Medulla oblongata (tissue), 1 donor: ENCODE measurements around the gene CDC14A.

ENCODE experiments used
- DNase-seq: peaks from one replicate; pipeline ENCODE4 v3.0.0-alpha.2; 2015; ENCODE audit errors: extremely low spot score

The CDC14A gene

DNA sequence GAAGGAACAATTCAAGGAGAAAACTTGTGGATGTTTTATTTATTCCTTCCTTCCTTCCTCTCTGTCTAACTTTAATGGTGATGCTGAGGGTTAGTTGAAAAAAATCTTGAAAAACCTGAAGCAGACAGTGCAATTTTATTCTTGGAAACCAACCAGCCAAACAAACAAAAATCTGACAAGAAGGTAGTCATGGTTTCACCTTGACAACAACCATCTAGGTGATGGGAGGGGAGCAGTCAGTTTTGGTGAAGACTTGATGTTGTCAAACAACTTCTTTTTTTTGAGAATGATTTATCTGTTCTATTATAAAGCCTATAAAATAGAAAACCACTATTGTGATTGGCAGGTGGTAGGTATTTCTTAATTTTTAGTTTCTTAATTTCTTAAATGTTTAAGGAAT lies 93.3 kb downstream of the CDC14A start:
- DNase-seq = no peak

DNA sequence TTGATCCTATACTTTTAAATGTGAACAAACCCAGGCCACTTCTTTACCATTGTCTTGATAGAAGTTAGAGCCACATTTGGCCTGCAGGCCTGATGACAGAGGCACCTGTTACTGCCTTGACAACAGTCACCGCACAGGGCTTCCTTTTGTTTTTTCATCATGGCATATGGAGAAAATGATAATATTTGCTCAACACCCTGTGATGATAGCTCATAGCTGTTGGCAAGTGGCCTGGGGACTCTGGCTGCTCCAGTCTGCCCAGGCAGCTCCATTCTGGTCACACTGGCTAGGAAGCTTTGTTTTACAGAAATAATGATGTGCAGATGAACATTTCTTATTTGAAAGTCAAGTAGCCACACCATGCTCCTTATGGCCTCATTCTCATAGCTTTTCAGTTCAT lies 96.1 kb downstream of the CDC14A start:
- DNase-seq = no peak

DNA sequence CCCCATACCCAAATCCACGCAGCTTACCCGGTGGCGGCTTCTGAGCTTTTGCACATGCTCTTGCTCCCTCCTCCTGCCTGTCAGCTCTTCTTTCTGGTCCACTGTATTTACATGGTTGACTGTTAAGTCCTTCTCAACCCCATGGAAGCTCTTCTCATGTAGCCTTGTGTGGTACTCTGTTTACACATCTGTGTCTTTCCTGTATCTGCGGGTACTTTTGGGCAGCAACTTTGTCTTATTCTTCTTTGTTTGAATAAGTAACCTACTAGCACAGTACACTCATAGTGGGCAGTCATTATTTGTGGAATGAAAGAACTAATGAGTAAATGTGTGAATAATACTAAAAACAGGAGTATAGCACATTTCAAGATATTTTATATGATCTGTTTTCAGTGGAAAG lies 97.2 kb downstream of the CDC14A start:
- no peak for DNase-seq

DNA sequence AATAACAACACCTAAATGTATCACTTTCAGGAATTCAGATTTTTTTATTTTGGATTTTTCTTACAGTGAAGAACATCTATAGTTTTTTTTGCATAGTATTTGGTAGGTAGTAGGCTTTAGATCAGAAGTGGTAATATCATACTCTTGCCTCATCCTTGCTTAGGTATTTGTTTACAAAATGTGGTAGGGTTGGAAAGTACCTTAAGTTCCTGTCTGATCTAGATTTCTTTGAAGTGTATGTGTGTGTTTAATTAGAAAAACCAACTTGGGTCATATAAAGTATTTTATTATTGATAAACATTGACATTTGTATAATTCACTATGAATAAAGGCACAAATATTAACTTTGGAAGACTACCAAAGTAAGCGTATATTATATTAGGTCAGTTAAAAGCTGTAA lies 100.3 kb downstream of the CDC14A start:
- DNase-seq = no peak

DNA sequence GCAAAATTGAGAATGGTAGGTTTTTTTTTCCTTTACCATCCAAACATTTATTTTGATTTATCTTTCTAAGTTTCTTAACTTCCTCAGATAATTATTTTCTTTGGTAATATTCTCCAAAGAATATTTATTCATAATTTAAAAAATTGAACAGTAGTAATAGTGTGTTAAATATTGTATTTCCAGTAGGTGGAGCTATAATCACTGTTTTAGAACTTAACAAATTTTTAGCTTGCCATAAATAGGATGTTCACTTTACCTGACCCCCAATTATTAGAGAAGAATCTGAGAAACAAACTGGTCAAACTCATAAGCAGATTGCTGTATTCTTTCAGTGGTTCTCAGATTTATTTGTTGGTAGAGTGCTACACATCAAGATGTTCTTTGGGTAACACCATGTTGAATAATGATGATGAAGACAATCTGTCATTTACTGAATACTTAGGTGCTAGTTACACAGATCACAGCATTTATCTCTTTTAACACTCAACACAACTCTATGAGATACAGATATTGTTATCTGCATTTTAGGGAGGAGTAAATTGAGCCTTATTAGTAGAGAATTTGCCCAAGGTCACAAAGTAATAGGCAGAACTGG lies 103.3 kb downstream of the CDC14A start:
- DNase-seq = no peak

DNA sequence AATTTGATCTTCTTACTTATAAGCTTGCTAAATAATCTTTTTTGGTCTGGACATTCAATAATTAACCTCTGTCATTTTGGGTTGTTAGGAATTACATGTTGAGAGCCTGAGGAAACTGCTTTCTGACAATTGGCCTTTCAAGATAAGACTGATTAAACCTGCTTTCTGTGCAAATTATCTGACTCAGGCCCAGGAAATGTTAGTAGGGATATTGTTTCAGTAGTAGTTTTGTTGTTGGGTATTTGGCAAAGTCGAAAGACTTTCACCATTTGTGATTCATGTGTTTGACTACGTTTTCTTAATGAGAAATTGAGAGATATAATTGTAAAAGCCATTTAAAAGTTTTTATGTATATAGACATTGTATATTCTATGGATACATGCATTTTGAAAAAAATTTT lies 104.6 kb downstream of the CDC14A start:
- no peak for DNase-seq

DNA sequence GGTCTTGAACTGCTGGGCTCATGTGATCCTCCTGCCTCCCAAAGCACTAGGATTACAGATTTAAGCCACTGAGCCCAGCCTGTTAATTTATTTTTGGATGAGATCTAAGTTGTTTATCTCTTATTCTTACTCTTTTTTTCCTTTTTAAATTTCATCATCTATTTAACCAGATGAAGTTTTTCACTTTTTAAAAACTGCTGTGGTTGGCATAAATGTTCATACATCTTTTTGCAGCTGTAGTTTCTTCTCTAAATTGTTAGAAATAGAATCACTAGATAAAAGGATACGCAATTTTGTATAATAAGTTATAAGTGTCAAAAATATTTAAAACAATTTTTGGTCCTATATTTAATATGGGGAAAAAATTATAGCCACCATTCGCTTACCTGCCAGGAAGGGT lies 105.4 kb downstream of the CDC14A start:
- DNase-seq = no peak

DNA sequence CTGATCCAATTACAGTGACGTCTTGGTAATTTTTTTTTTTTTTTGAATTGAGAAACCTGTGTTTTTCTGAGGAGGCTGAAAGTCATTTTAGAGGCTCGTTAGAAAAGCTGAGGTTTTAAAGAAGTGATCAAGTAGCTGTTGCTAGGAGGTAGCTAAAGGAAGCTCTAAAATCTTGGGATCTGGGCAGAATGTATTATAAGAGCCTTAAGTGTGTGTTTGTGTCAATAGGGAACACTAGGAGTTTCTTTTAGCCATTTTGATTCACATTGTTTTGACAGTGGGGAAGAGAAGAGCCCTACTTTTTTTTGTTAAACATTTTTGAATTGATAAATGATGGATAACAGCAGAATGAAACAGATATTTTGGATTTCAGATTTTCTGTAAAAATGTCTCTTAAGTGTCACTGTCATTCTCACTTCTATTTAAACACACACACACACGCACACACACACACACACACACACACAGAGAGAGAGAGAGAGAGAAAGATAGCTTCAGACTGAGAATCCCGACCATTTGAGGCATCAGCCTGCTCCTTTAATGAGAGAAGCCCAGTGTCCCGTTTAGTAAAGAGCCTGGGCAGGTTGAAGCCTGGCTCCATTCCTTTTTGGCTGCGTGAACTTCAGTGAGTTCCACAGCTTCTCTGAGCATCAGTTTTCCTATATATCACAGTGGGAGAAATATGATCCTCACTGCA lies 106.5 kb downstream of the CDC14A start:
- peak; percentile 38 for DNase-seq

DNA sequence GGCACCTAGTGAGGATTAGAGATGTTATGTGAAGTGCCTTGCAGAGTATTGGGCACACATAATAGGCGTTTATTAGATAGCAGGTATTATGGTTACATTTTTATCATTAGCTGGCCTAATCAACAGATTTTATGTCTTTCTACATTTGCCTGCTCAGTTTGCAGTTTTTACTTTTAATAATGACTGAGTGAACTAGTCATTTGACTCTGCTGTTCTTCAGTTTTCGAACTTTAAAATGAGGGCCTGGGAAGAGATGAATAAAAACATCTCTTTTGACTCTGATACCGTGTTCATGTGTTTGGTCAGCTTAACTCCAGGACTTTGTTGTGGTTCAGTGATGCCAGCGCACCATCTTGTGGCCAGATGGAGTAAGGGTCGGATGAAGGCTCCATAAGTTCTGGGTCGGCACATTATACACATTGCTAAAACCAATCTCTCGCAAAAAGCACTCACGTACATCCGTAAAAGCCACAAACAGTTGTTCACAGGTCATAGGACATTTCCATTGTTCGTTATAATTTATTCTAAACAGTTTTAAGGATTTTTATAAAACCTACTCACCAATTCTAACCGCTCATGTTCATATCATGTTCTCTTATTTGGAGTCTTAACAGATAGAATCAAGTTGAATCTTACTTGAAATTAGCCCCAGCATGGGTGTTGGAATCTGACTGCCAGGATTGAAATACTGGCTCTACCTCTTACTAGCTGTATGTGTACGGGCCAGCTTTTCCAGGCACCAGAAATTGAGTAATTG lies 107.2 kb downstream of the CDC14A start:
- DNase-seq = peak; percentile 93

DNA sequence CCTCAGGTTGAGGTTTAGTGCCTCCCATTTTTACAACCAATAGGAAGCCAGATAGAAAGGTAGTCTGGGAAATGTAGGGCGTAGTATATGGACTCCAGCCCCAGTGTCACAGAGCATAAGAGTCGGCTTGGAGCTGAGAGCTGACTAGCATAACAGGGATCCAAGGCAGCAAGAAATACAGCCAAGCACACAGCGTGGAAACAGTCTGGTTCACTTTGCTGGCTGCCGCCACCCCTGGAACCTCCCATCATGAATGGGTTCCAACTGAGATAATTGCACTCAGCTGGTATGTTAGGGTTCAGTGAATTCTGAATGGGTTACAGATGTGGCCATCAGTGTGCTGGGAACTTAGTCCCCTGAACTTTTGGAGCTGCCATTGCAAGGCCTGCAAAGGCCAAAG lies 108.9 kb downstream of the CDC14A start:
- peak; percentile 29 for DNase-seq

DNA sequence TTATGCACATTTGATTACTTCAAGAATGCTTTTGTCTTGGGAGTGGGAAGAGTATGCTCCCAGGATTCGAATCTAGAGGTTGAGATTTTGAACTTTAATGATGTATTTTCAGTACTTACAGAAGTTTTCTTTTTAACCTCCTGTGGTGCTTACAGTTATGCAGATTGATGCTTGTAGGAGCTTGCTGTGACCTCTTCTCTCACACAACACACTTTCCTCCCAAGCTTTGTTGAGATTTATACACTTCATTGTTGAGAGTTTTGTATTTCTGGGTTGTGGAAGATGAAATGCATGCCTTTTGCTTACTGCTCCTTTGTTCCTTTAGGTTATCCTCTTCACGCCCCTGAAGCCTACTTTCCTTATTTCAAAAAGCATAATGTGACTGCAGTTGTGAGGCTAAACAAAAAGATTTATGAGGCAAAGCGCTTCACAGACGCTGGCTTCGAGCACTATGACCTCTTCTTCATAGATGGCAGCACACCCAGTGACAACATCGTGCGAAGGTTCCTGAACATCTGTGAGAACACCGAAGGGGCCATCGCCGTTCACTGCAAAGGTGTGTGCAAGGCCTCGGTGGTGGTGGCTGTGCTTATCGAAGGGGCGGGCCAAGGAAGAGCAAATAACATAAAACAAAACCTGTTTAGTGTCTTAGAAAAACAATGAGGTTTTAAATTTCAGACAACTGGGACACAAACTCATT lies 110.2 kb downstream of the CDC14A start:
- no peak for DNase-seq

DNA sequence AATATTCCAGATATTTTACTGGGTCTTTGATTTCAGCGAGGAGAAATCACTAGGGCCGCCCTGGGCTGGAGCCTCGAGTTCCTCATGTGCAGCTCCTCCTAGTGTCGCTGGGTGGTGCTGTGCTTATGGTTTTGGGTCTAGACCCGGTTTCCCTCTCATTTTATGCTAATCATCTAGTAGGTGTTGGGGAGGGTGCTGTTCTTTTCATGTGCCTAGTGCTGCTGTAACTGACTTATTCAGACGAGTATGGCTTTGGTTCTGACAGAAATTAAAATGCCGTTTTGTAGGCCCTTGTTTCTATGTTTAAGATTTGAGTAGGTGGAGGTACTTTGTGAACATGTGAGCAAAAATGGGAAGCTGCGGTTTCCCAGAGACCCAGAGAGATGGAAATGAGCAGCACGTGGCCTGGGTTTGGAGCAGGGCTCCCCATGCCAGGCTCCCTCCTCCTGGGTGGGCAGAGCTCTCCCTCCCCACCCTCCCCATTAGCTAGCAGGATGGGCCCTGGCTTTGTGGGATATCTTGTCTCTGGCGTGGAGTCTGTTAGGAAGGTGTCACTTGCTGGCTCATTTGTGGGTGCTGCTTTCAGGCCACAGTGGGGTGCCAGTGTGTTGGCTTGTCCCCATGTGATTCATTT lies 111.6 kb downstream of the CDC14A start:
- peak; percentile 81 for DNase-seq

DNA sequence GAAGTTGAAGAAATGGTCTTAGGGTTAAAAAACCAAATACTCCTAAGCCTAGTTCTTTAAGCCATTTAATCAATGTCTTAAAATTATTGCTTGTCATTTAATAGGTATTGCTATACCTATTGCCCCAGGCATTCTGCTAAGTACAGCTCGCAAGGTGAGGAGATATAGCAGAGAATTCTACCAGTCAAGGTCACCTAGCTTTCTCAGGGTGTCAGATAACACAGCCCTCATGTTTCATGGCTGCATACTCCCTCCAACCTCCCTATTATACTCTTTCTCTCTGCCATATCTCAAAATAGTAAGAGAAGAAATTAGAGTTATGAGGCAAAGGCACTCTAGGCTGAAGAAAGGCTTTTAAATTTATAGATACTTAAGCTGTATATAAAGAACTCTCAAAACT lies 117.3 kb downstream of the CDC14A start:
- DNase-seq = no peak

DNA sequence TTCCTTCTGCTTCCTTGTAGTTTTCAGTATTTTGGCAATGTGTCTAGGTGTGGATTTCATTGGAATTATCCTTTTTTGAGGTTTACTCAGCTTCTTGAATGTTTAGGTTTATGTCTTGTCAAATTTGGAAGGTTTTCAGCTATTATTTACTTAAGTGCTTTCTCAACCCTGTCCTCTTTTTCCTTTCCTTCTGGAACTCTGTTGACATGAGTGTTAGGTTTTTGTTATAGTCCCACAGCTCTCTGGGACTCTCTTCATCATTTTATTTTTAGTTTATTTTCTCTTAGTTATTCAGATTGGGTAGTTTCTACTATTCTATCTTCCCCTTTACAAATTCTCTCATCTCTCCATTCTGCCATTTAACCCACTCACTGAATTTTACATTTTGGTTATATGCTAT lies 122.5 kb downstream of the CDC14A start:
- no peak for DNase-seq

DNA sequence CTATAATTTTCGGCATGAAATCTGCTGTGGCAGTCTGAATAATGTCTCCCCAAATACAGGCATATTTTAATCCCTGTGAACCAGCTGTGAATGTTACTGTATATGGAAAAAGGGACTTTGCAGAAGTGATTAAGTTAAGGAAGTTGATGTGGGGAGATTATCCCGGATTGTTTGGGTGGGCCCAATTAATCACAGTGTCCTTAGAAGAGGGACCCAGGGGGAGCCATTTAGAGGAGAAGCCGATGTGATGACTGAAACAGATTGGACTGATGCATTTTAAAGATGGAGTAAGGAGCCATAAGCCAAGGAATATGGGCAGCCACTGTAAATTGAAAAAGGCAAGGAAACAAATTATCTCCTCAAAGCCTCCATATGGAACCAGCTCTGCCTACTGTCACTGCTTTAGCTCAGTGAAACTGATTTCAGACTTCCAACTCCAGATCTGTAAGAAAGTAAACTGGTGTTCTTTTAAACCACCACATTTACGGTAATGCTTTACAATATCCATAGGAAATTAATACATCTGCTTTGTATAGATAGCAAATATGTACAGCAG lies 124.5 kb downstream of the CDC14A start:
- no peak for DNase-seq

DNA sequence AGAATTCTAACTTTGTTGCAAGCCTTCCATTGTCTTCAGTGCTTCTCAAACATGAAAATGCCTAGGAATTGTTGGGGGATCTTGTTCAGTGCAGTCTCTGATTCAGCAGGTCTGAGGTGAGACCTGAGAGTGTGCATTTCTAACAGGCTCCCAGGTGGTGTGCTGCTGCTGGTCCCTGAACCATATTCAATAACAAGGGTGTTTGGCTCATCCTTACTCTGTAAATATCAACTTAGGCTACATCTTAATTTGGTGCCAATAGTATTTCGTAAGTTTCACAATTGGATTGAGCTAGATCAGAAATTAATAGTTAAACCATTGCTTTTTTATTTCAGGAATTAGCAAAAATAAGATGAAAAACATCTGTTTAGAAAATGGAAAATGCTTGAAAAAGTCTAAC lies 126.5 kb downstream of the CDC14A start:
- DNase-seq = no peak

DNA sequence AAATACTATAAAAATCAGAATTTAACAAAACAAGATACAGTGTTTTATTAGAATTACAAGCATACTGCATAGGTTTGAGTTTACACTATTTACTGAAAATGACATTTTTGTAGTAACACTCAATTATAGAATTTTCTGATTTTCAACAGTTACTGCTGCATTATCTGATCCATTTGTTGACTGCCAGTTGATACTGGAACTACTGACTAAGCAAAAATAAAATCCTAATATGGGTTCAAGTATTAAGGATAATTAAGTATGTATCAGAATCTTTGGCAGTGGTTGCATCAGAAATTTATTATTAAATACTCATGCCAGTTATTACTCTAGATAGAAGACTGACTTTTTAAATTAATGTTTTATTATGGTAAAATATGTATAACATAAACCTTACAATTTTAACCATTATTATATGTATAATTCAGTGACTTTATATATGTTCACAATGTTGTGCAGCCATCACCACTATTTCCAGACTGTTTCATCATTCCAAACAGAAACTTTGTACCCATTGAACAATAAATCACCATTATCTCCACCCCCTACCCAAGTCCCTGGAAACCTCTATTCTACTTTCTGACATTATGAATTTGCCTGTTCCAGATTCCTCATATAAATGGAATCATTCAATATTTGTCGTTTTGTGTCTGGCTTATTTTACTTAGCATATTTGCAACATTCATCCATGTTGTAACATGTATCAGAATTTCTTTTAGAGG lies 127.5 kb downstream of the CDC14A start:
- DNase-seq = no peak

DNA sequence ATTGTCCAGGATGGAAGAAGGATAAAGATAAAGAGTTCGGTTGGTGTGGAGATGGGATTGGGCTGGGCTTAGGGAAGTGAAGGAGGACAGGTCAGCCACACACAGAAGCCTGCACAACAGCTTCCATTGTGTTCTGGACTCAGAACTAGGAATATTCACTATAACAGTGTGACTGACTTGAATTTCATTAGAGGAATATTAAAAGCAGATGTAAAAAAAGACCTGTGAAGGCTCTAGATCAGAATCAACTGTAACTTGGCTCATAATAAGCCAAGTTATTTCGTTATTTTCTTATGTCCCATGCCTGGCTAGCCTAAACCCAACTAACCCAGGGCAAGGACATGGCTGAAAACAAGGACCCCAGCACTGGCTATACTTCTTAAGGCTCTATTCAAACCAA lies 129.0 kb downstream of the CDC14A start:
- DNase-seq = no peak

DNA sequence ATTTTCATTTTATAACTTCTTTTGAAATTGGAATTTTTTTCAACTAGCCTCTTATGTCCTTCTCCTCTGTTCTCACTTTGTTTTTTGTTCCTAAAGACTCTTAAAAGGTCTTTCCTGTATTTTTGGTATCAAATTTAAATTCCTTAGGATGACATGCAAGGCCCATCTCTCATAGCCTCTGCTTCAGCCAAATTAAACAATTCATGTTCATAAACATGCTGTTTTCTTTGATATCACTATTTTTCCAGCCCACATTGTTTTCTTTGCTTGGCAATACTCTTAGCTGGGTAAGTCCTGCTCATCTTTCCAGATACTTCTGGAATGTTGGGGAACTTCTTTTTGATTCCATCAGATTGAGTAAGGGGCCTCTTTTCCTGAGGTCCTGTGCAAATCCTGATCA lies 129.9 kb downstream of the CDC14A start:
- no peak for DNase-seq

DNA sequence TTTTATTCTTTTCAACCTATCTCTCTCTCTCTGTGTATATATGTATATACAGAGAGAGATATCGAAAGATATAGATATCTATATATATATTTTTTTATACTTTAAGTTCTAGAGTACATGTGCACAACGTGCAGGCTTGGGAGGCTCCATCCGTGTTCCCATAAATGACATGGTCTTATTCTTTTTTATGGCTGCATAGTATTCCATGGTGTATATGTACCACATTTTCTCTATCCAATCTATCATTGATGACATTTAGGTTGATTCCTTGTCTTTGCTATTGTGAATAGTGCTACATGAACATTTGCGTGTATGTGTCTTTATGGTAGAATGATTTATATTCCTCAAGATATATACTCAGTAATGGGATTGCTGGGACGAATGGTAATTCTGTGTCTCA lies 130.4 kb downstream of the CDC14A start:
- DNase-seq = no peak

DNA sequence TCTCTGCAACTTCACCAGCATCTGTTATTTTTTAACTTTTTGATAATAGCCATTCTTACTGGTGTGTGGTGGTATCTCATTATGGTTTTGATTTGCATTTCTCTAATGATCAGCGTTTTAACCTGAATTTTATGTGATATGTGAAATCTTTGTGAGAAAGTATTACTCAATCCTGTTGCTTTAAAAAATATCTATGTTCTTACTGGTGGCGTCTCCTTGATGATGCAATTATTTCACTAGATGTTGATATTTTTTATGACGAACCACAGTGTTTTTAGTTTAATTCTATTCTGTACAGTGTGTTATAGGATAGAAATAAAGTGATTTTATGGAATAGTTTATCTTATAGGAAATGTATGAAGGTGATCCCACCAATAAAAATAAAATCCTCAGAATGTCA lies 130.9 kb downstream of the CDC14A start:
- DNase-seq = no peak
